ENCODE results near the gene TNP2. TPM values are rescaled to one million over a fixed set of nuclear protein-coding genes. Genes with fewer than 3 reads are reported as not detected.

The TNP2 gene
- total RNA-seq, 6 donors from 2014 or later: not detected

DNA sequence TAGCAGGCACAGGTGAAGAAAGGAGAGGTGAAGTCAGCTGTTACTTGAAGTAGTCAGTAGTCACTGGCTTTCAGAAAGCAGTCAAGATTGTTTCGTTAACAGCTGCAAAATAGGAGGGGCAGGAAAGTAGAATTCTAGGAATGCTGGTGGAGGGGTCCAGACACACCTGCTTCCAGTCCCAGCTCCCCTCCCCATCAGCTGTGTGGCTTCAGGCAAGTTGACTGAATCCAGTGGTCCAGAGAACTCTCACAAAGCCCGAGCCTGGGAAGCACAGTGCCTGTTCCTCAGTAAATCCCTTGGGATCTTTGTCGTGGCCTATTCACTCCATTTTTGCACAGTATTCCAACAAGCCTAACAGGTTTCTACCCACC is 8.5 kb downstream of the TNP2 start:
- no peak overlapping the region for H3K27ac ChIP-seq
- H3K36me3 ChIP-seq: no peaks in the 10 kb centered on the region
- WGBS, 2 donors: 79 to 89% methylated on average over 3 of the region's 3 CpGs
- peaks cover 23 to 35% (median 27%) of the 10 kb centered on the region in 4 donors for H3K4me1 ChIP-seq
- H3K9me3 ChIP-seq: no peaks in the 10 kb centered on the region
- TF ChIP-seq POLR2AphosphoS5 (IDR thresholded peaks at IDR 0.05) (no peak), CTCF (IDR thresholded peaks at IDR 0.05) (no peak), POLR2A (IDR thresholded peaks at IDR 0.05) (no peak), EP300 (IDR thresholded peaks at IDR 0.05) (no peak)
- ATAC-seq (ENCODE audit: low FRiP score in 2 of 2): no peak
- no peak for DNase-seq
- H3K4me3 ChIP-seq: no peak overlapping the region
- H3K27me3 ChIP-seq: no peaks in the 10 kb centered on the region

DNA sequence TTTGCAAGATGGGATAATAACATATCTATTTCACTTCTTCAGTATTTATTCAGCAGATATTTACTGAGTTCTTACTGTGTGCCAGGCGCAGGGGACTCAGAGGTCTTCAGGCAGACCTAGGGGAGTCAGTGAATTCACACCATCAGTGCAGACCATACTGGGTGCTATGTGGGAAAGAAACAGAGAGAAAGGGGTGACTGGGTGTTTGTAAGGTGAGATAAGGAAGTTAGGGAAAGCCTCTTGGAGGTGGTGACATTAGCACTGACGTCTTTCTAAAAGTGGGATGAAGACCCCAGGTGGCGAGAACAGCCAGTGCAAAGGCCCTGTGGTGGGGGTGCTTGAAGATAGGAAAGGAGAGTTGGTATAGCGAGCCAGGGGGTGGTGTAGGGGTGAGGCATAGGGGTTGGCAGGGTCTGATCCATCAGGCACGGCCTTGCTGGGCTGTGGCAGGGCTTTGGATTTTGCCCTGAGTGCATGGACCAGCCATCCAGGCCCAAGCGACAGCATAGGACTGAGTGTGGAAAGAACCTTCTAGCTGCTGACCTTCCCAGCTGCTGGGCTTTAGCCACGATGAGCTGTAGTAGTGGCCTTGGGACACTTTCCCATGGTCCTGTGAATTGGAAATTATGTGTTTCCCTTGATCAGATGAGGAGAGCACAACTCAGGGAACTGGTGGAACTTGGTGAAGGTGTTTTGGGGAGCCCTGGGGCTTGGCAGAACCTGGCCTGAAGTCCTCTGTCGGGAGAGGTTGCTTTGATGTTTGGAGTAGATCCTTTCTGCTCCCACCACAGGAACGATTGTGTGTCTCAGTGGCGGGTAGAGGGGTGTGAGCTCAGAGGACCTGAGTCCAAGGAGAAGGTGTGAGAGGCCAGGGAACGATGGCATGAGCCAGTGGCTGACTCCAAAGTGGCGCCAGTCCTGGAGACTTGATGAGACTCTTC is 9.2 kb downstream of the TNP2 start:
- Histone ChIP-seq H3K4me1 (peaks cover 25 to 34% (median 29%) of the 10 kb centered on the region in 4 donors), H3K9me3 (no peaks in the 10 kb centered on the region), H3K4me3 (no peak overlapping the region), H3K27me3 (no peaks in the 10 kb centered on the region), H3K36me3 (no peaks in the 10 kb centered on the region), H3K27ac (peak overlapping the region in 3 of 4 donors; percentile 45 to 67 (median 46))
- no peak for DNase-seq
- WGBS, 2 donors: 90 to 91% methylated on average over 12 of the region's 12 CpGs
- ATAC-seq (ENCODE audit: low FRiP score in 2 of 2): no peak
- TF ChIP-seq CTCF (IDR thresholded peaks at IDR 0.05) (no peak), EP300 (IDR thresholded peaks at IDR 0.05) (no peak), POLR2A (IDR thresholded peaks at IDR 0.05) (no peak)

GRCh38 chr16:11258553-11259492 is 10.3 kb downstream of the TNP2 start:
- 27 to 30% methylated on average over 14 to 15 of the region's 15 CpGs for WGBS, 2 donors
- Histone ChIP-seq H3K9me3 (no peaks in the 10 kb centered on the region), H3K27ac (peak overlapping the region; percentile 45 to 75 (median 56)), H3K4me3 (peak overlapping the region in 3 of 4 donors; percentile 2 to 29 (median 28)), H3K27me3 (no peaks in the 10 kb centered on the region), H3K4me1 (peaks cover 34 to 44% (median 39%) of the 10 kb centered on the region in 4 donors), H3K36me3 (peaks cover 0 to under 1% (median 0%) of the 10 kb centered on the region in 4 donors)
- DNase-seq (peak in 1 of 2 donors; percentile 73), ATAC-seq (ENCODE audit: low FRiP score in 2 of 2) (no peak)
- TF ChIP-seq CTCF (IDR thresholded peaks at IDR 0.05) (no peak), EP300 (IDR thresholded peaks at IDR 0.05) (no peak), POLR2A (IDR thresholded peaks at IDR 0.05) (no peak), POLR2AphosphoS5 (IDR thresholded peaks at IDR 0.05) (no peak)

GRCh38 chr16:11257131-11257938 is 11.8 kb downstream of the TNP2 start:
- Histone ChIP-seq H3K4me1 (peaks cover 42 to 51% (median 45%) of the 10 kb centered on the region in 4 donors), H3K9me3 (no peaks in the 10 kb centered on the region), H3K27me3 (no peaks in the 10 kb centered on the region), H3K27ac (peak overlapping the region; percentile 91 to 100 (median 96)), H3K36me3 (peaks cover 0 to 7% (median 0%) of the 10 kb centered on the region in 4 donors), H3K4me3 (peak overlapping the region; percentile 73 to 93 (median 90))
- TF ChIP-seq EP300 (IDR thresholded peaks at IDR 0.05) (no peak), CTCF (IDR thresholded peaks at IDR 0.05) (peak; percentile 68 to 83 (median 74)), POLR2A (IDR thresholded peaks at IDR 0.05) (no peak)
- DNase-seq (peak; percentile 67 to 90), ATAC-seq (ENCODE audit: low FRiP score in 2 of 2) (peak; percentile 77 to 89)
- 24 to 29% methylated on average over 19 to 21 of the region's 21 CpGs for WGBS, 2 donors

All from upper lobe of left lung (tissue), 6 donors.